Measurements from ENCODE around the gene KLHL35.

The KLHL35 gene

DNA sequence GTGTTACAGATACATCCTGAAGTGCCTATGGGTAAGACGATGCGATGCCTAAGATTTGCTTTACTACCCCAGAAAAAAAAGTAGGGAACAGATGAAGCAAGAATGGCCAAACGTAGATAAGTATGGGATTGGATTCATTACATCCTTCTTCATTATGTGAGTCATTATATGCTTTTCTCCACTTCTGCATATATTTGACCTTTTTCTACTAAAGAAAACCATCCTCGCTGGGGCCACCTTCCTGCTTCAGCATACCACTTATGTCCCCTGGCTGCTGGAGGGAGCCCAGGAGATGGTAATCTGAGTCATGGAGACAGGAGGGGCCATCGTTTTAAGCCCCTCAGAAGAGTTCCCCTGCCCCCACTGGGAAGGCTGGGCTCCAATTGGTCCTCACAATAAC, 14.4 kb upstream of the KLHL35 start:
- TF ChIP-seq JUND (IDR thresholded peaks at IDR 0.05; ENCODE audit: low read depth) = no peak
- in situ Hi-C loops (cut with HindIII; ENCODE audit: low pct_unique_long_range_greater_than_20kb, low sequenced_read_pairs) = no loop called here

DNA sequence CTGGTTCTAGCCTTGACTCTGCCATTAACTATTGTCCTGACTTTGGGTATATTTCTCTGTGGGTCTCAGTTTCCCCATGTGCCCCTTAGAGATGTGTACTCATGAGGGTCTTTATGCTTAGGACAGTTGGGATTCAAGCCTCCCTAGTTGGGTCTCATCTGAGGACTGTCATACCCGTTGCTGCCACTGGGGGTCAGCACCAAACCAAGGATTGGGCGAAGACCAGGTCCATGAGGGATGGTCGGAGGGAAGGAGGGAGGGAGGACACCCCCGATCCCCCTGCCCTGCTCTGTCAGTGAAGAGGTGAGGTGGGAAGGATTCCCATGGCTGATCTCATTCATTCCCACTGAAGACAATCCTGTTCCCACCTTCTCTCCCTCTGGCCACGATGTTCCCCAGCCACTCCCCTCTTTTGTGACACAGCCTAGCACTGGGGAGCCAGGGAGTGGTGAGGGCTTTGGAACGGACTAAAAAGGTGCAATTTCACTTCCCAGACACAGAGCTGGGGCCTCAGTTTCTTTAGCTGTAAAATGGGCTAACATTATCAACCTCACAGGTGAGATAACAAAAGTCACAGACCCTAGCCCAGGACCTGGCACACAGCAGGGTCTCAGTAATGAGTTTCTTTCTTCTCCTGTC, 12.4 kb upstream of the KLHL35 start:
- in situ Hi-C loops (cut with HindIII; ENCODE audit: low pct_unique_long_range_greater_than_20kb, low sequenced_read_pairs) = no loop called here
- TF ChIP-seq JUND (IDR thresholded peaks at IDR 0.05; ENCODE audit: low read depth) = no peak
- DNase-seq (ENCODE audit: low read depth in 1 of 2, low spot score in 1 of 2) = peak; percentile 69 to 78

More for the DNA sequence above, 14.4 kb upstream of the KLHL35 start:
- DNase-seq (ENCODE audit: low read depth in 1 of 2, low spot score in 1 of 2) = no peak

DNA sequence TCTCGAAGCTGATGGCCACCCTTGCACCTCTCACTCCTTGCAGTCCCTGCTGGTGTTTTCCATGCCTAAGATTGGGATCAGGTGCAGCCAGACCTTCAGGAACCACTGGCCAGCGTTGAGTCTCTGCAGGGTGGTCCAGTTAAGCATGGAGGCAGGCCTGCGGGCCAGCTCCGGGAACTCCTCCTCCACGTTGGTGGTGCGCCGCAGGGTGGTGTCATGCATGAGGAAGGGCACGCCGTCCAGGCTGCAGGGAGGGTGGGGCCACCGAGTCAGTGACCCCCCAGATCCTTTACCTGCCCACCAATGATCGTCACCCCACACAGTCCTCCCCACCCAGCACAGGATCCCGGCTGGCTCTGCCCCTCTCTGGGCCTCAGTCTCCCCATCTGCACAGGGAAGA, 10.0 kb upstream of the KLHL35 start:
- TF ChIP-seq JUND (IDR thresholded peaks at IDR 0.05; ENCODE audit: low read depth) = no peak
- in situ Hi-C loops (cut with HindIII; ENCODE audit: low pct_unique_long_range_greater_than_20kb, low sequenced_read_pairs) = no loop called here

DNA sequence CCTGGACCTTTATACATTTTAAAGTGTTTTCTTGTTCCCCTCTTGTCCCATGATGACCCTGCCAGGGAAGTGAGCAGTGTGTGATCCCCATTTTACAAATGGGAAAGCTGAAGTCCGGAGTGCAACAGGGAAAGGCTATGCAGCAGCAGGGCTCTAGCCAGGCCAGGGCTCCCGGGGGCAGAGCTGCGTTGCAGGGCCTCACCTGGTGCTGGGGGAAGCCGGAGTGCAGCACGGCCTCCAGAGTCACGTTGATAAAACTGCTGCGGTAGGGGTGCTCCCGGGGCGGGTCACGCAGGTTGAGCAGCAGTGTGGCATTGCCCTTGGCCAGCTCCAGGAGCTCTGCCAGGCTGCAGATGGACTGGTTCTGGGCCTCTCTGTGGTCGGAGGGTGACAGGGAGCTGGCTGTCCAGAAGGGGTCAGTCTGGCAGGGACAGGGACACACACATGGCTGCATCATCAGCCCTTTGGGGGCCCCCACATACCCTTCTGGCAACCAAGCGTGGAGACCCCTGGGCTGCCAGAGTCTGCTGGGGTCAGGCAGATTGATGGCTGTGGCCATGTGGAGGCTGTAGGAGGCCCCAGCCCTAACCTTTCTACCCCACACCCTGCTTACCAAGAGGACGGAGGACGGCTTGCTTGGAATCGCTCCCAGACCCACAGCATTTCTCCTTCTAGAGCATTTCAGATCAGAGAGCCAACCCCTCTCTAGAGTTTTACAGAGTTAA, 9.3 kb upstream of the KLHL35 start:
- no peak for TF ChIP-seq JUND (IDR thresholded peaks at IDR 0.05; ENCODE audit: low read depth)
- in situ Hi-C loops (cut with HindIII; ENCODE audit: low pct_unique_long_range_greater_than_20kb, low sequenced_read_pairs) = no loop called here
- no peak for DNase-seq (ENCODE audit: low read depth in 1 of 2, low spot score in 1 of 2)

More for the DNA sequence above, 10.0 kb upstream of the KLHL35 start:
- DNase-seq (ENCODE audit: low read depth in 1 of 2, low spot score in 1 of 2) = no peak

DNA sequence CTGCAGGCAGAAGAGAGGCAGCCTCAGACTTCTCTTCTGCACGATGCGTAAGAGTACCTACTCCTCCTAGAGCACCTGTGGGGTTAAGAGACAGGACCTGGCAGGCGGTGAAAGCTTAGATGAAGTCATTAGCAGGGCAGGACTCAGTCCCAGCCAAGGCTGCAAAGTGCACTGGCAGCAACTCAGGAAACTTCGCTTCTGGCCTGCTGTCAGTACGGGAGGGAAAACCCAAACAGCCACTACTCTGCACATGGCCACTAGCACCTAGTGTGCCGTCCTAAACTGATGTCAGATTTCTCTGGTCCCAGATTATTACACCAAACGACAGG, 8.8 kb upstream of the KLHL35 start:
- no peak for DNase-seq (ENCODE audit: low read depth in 1 of 2, low spot score in 1 of 2)
- TF ChIP-seq JUND (IDR thresholded peaks at IDR 0.05; ENCODE audit: low read depth) = no peak
- in situ Hi-C loops (cut with HindIII; ENCODE audit: low pct_unique_long_range_greater_than_20kb, low sequenced_read_pairs) = no loop called here

DNA sequence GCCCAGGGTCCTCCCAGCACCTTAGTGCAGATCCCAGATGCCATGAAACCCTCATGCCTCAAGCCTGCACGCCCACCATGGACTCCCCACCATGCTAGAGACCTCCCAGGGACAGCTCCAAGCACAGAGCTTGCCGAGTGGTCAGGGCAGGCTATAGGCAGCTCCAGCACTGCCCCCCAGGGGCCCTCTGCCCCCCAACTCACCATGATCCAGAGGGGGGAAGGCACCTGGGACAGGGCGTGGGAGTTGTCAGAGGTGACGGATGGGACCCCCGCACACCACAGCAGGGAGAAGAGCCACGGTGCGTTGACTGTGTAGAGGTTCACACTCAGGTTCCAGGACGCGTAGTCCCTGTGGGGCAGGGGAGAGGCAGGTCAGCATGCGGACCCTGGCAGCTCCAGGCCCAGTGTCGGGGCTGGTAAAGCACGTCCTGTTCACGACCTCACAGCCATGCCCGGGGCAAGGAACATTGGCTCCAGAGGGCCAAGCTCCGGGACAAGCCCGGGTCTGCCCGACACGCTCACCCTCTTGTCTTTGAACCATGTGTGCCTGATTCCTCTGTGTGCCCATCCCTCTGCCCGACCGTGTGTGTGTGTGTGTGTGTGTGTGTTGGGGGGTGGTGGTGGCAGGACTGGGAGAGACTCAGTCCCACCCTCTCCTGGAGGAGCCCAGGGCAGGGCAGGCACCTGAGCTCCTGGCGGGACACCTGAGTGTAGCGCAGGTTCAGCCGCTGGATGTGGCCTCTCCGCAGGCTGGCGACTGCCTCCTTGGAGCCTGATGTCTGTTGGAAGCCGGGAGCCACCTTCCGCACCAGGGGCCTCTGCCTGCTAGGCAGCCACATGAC, 8.2 kb upstream of the KLHL35 start:
- in situ Hi-C loops (cut with HindIII; ENCODE audit: low pct_unique_long_range_greater_than_20kb, low sequenced_read_pairs) = no loop called here
- TF ChIP-seq JUND (IDR thresholded peaks at IDR 0.05; ENCODE audit: low read depth) = no peak
- DNase-seq (ENCODE audit: low read depth in 1 of 2, low spot score in 1 of 2) = no peak

DNA sequence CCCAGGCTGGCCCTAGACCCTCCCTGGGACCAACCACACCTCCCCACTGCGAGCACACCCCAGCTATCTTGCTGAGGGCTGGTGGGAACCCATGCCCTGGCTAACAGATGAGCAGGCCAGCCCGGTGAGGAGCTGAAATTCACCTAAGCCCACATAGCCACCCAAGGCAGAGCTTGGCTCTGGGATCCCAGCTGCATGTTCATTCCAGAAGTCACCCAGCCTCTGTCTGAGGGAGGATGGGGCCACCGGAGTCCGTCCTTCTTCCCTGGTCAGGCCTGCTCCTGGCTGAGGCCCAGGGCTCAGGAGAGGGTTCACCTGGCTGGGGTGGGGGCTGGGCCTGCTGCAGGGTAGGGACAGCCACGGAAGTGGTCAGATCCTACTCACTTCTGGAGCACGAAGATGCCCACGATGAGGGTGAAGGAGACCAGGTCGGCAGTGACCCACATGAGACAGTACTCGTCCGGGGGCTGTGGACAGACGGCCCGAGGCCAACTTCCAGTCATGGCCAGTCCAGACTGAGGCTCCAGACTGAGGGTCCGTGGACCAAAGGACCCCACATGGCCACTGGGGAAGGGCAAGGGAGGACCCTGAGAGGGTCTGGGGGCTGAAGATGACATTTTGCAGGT, 6.6 kb upstream of the KLHL35 start:
- in situ Hi-C loops (cut with HindIII; ENCODE audit: low pct_unique_long_range_greater_than_20kb, low sequenced_read_pairs) = no loop called here
- no peak for TF ChIP-seq JUND (IDR thresholded peaks at IDR 0.05; ENCODE audit: low read depth)
- DNase-seq (ENCODE audit: low read depth in 1 of 2, low spot score in 1 of 2) = no peak

DNA sequence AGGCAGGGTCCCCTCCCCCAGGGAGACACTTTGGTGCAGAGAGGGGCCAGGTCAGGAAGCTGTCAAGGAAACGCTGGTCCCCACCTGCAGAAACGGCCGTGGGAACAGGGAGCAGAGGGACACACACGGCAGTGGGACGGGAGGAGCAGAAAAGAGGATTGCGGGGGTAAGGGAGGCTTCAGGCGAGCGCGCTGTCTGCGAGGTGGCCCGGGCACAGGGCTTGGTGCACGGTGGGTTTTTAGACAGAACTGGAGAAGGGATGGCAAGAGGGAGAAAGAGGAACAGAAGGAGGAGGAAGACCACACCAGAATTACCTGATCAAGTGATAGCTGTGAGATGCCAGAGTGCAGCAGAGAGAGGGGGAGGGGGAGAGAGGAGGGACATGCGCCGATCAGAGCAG, 6.0 kb upstream of the KLHL35 start:
- DNase-seq (ENCODE audit: low read depth in 1 of 2, low spot score in 1 of 2) = no peak
- in situ Hi-C loops (cut with HindIII; ENCODE audit: low pct_unique_long_range_greater_than_20kb, low sequenced_read_pairs) = no loop called here
- no peak for TF ChIP-seq JUND (IDR thresholded peaks at IDR 0.05; ENCODE audit: low read depth)

DNA sequence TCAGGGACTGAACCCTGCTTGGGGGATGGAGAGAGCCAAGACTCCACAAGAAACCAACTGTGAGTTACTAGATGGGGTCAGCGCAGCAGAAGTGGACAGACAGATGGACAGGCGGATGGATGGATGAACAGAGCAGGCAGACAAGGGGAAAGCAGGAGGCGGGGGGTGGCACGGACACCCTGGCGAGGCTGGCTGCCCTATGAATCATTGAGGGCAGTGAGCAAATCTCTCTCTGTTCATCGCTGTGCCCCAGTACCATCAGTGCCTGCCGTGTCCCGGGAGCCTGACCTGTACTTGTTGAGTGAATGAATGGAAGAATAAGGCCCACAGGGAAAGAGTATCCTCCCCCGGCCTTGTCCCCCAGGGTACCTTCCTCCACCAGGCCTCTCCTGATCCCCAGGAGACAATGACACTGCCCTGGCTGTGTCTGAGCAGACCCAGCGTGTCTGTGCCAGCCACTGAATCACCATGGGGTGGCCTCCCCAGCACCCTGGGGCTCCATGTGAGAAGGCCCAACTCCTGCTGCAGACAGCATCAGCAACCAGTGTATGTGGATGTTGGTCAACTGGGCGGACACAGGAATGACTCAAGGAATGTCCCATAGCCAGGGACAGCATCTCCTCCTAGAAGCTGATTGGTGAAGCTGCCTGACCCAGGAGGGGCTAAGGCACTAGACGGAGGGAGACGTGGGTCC, 5.1 kb upstream of the KLHL35 start:
- in situ Hi-C loops (cut with HindIII; ENCODE audit: low pct_unique_long_range_greater_than_20kb, low sequenced_read_pairs) = no loop called here
- no peak for TF ChIP-seq JUND (IDR thresholded peaks at IDR 0.05; ENCODE audit: low read depth)
- DNase-seq (ENCODE audit: low read depth in 1 of 2, low spot score in 1 of 2) = no peak

DNA sequence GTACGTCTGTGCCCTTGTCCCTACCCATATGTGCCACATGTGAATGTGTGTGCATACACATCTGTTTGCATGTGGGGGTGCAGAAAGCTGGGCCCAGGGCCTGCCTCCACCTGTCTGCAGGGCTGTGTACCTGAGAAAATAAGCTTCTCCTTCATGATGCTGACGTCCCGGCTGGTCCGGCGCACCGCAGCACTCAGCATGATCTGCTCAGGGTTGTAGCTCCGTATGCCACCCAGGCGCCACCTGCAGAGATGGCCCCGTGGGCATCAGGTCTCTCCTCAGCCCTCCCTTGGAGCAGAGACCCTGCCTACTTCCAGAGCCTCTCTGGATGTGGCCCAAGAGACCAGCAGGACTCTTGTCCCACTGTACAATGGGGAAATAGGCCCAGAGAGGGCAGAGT, 3.8 kb upstream of the KLHL35 start:
- TF ChIP-seq JUND (IDR thresholded peaks at IDR 0.05; ENCODE audit: low read depth) = no peak
- DNase-seq (ENCODE audit: low read depth in 1 of 2, low spot score in 1 of 2) = no peak
- in situ Hi-C loops (cut with HindIII; ENCODE audit: low pct_unique_long_range_greater_than_20kb, low sequenced_read_pairs) = no loop called here

DNA sequence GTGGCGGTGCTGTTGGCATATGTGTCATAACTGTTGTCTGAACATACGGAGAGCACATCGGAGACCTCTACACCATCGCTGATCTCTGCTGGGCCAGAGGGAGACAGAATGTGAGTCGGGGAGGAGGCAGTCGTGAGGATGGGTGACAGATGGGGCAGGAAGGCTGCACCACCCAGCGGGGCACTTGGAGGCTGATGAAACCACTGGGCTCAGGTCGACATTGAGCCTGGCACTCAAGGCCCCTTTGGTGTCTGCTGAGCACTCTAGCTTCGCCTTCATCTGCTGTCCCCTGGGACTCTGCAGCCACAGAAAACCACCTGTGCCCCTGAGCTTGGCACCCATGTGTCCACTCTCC, 2.5 kb upstream of the KLHL35 start:
- no peak for TF ChIP-seq JUND (IDR thresholded peaks at IDR 0.05; ENCODE audit: low read depth)
- DNase-seq (ENCODE audit: low read depth in 1 of 2, low spot score in 1 of 2) = no peak
- in situ Hi-C loops (cut with HindIII; ENCODE audit: low pct_unique_long_range_greater_than_20kb, low sequenced_read_pairs) = no loop called here

DNA sequence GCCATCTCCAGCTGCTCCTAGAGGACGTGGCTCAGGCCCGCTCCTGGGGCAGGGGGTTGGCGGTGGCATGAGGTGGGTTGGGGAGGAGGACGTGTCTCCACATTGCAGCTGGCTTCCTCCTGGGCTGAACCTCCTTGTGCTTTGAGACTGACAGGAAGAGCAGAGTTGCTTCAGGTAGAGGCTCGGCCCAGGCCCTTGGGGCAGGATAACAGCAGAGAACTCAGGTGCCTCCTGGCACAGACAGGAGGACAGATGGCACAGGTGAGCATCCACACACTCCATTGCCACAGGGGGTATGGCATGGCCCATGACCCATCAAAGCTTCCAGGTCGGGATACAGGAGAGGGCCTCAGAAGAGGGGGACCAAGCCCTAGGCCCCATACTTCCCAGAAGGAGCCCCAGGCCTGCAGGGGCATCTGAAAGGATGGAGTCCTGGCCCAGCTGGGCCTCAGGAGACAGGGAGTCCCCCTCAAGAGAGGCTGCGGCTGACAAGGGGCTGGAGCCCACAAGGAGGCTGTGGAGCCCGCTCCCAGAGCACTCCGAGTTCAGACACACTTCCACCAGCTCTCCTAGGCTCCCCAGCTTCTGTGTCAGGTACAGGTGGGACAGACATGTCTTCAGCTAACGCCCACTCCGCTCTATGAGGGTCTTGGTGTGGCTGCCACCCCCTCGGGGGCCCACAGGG, 2.0 kb upstream of the KLHL35 start:
- DNase-seq (ENCODE audit: low read depth in 1 of 2, low spot score in 1 of 2) = no peak
- no peak for TF ChIP-seq JUND (IDR thresholded peaks at IDR 0.05; ENCODE audit: low read depth)
- in situ Hi-C loops (cut with HindIII; ENCODE audit: low pct_unique_long_range_greater_than_20kb, low sequenced_read_pairs) = no loop called here
